Measurements from ENCODE around the gene STX18.
A peak's percentile ranks its signal among the peaks of the same experiment; 100 is the strongest.

STX18 gene

DNA sequence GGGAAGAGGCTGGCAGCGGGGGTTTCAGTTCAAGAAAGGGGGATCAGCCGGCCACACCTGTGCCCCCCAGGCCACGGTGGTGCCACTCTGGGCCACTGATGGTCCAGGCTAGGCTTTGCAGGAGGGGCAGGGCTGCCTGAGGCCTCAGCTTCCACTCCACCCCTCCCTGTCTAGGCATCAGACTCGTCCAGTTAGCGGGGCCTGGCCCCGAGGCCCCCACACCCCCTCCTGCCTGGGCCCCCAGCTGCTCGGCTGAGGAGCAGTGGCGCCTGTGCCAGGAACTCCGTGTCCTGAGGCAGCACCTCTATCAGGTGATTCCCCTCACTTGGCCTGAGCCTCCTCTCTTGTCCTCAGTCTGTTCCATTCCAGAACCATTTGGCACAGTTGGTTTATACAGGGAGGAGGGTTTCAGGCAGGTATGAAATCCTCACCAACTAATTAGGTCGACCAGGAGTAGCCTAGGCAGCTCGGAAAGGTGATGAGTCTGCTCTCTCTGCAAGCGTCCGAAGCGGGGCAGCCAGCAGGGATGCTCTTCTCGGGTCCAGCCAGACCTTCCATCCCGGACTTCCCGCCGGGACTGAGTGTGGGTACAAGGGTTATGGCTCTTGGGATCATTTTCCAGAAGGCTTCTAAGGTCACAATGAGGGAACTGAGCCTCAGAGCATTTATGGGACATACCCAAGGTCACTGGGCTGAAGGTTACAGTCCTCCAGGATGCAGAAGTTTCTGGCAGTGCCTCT, 152.8 kb downstream of the STX18 start:
- H3K4me3 Mint-ChIP-seq: no peak overlapping the region
- no peak overlapping the region for H3K27ac Mint-ChIP-seq
- no peaks in the 10 kb centered on the region for H3K9me3 Mint-ChIP-seq
- peaks cover 9% of the 10 kb centered on the region for H3K4me1 Mint-ChIP-seq
- no peaks in the 10 kb centered on the region for H3K36me3 Mint-ChIP-seq
- peaks cover 14% of the 10 kb centered on the region for H3K27me3 Mint-ChIP-seq

DNA sequence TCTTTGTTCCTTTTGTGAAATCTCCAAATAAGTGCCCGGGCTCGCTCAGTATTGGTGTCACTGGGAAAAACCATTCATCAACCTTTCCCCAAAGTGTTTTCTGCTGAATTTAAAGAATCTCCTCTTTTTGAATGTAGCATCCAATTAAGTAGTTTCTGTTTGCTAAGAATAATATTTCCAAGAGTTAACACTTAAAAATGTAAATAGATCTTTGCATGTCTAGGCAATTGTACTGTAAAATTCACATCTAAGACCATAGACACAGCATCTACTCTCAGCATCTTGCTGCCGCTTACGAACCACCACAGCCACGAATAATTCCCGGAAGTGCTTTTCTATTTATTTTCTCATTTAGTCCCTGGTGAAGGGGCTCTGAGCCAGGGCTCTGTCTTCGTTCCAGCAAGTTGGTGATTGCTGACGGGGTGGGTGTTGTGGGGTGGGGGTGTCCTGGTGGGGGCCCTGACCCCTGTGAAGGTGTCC, 153.5 kb downstream of the STX18 start:
- Mint-ChIP-seq H3K36me3 (no peaks in the 10 kb centered on the region), H3K4me3 (peak overlapping the region; percentile 75), H3K9me3 (no peaks in the 10 kb centered on the region), H3K27ac (no peak overlapping the region), H3K27me3 (peaks cover 17% of the 10 kb centered on the region), H3K4me1 (peaks cover 9% of the 10 kb centered on the region)

DNA sequence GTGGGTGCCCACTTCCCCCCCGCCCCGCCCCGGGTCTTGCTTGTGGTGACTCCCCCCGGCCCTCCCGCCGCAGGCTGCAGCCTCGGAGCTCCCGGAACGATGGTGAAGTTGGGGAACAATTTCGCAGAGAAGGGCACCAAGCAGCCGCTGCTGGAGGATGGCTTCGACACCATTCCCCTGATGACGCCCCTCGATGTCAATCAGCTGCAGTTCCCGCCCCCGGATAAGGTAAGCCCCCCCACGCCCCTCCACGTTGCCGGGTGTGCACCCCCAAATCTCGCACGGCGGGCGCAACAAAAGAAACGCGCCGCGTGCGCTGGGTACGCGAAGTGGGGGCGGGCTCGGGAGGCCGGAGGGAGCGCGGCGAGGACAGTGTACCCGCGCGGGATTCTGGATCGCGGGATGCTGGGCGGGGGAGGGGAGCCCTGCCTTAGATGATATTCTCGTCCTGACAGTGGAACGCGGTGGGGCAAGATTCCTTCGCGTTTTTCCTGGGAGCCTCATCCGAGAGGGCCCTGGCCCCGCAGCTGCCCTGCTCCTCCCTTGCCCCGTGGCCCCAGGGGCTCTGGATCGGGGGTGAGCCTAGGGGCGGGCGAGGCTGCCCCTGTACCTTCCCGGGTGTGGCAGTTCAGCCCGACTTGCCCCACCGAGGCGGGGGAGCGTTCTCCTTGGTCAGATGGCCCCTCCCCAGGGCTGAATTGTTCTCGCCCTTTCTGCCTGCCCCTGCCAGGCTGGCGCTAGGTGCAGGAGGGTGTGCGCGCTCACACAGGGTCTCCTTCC, 154.1 kb downstream of the STX18 start:
- peaks cover 17% of the 10 kb centered on the region for H3K27me3 Mint-ChIP-seq
- H3K27ac Mint-ChIP-seq: no peak overlapping the region
- H3K36me3 Mint-ChIP-seq: no peaks in the 10 kb centered on the region
- no peaks in the 10 kb centered on the region for H3K9me3 Mint-ChIP-seq
- H3K4me1 Mint-ChIP-seq: peaks cover 9% of the 10 kb centered on the region
- H3K4me3 Mint-ChIP-seq: peak overlapping the region; percentile 75

DNA sequence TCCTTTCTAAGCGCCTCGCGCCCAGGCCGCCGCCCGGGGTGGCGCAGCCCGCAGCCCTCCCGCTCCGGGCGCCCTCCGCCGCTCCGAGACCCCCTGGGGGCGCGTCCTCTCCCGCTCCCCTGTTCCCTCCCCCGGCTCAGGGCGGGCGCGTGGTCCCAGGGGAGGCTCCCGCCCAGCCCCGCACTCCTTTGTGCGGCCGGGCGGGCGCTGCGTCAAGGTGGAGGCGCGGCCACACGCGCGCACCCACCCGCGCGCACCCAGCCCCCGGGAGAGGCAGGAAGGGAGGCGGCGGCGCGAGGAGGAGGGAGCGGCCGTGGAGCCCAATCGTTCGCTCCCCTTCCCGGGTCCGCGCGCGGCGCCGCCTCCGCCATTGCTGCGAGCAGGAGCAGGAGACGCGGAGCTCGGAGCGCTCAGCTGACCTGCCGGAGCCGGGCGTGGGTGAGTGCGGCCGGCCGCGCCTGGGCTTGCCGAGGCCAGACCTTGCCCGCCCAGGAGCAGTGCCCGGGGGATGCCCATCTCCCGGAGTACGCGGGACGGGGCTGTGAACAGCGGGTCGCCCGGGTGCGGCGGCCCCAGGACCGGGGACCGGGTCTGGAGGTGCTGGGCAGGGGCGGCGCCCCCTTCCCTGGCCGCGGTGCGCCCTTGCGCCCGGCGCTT, 155.0 kb downstream of the STX18 start, which contains the start of gene NSG1:
Gene NSG1, plus strand, starts transcription at position 367 of the 657 bp plus-strand sequence. CDS start 528 bp downstream, outside the sequence.
- Mint-ChIP-seq H3K36me3 (no peaks in the 10 kb centered on the region), H3K27ac (no peak within 1 kb of the TSS), H3K9me3 (no peaks in the 10 kb centered on the region), H3K4me1 (peaks cover 9% of the 10 kb centered on the region), H3K4me3 (peak within 1 kb of the TSS; percentile 81), H3K27me3 (peaks cover 17% of the 10 kb centered on the region)

GRCh38 chr4:4386296-4386735, 155.5 kb downstream of the STX18 start:
- H3K9me3 Mint-ChIP-seq: no peaks in the 10 kb centered on the region
- peak overlapping the region; percentile 81 for H3K4me3 Mint-ChIP-seq
- no peak overlapping the region for H3K27ac Mint-ChIP-seq
- H3K4me1 Mint-ChIP-seq: peaks cover 9% of the 10 kb centered on the region
- peaks cover 17% of the 10 kb centered on the region for H3K27me3 Mint-ChIP-seq
- no peaks in the 10 kb centered on the region for H3K36me3 Mint-ChIP-seq

DNA sequence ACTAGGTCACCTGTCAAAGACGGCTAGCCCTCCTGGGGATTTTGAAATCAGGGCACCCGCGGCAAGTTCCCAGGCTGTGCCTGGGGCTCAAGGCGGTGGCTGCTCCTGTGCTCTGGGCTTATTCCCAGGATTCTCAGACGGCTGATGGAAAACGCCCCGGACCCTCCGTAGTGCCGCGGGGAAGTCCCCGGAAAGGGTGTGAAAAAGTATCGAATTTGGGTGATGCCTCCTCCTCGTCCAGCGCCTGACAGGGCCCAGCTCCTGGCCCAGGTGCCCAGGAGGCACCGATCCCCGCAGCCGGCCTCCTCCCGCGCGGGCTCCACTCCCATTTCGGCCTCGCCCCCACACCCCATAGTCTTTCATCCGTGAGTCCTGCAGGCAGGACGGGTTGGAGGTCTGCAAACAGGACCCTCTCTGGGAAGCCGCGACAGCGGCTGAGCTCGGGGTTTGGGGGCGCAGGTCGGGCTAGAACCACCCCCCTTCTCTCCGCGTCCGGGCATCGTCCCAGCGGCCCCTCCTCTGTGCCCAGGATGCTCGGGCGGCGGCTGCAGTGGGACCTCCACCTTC, 156.0 kb downstream of the STX18 start:
- no peaks in the 10 kb centered on the region for H3K9me3 Mint-ChIP-seq
- peak overlapping the region; percentile 81 for H3K4me3 Mint-ChIP-seq
- peaks cover 9% of the 10 kb centered on the region for H3K4me1 Mint-ChIP-seq
- H3K36me3 Mint-ChIP-seq: no peaks in the 10 kb centered on the region
- peaks cover 17% of the 10 kb centered on the region for H3K27me3 Mint-ChIP-seq
- no peak overlapping the region for H3K27ac Mint-ChIP-seq

- H3K9me3 Mint-ChIP-seq: no peaks in the 10 kb centered on the region
- H3K27me3 Mint-ChIP-seq: peaks cover 17% of the 10 kb centered on the region
- no peak overlapping the region for H3K27ac Mint-ChIP-seq
- no peaks in the 10 kb centered on the region for H3K36me3 Mint-ChIP-seq
- H3K4me1 Mint-ChIP-seq: peaks cover 9% of the 10 kb centered on the region
- peak overlapping the region; percentile 43 for H3K4me3 Mint-ChIP-seq
Observed at GRCh38 chr4:4384837-4385236, 157.0 kb downstream of the STX18 start.

GRCh38 chr4:4383085-4383484, 158.8 kb downstream of the STX18 start:
- no peaks in the 10 kb centered on the region for H3K36me3 Mint-ChIP-seq
- H3K4me3 Mint-ChIP-seq: no peak overlapping the region
- H3K27me3 Mint-ChIP-seq: peaks cover 16% of the 10 kb centered on the region
- no peak overlapping the region for H3K27ac Mint-ChIP-seq
- no peaks in the 10 kb centered on the region for H3K9me3 Mint-ChIP-seq
- H3K4me1 Mint-ChIP-seq: peaks cover 6% of the 10 kb centered on the region

DNA sequence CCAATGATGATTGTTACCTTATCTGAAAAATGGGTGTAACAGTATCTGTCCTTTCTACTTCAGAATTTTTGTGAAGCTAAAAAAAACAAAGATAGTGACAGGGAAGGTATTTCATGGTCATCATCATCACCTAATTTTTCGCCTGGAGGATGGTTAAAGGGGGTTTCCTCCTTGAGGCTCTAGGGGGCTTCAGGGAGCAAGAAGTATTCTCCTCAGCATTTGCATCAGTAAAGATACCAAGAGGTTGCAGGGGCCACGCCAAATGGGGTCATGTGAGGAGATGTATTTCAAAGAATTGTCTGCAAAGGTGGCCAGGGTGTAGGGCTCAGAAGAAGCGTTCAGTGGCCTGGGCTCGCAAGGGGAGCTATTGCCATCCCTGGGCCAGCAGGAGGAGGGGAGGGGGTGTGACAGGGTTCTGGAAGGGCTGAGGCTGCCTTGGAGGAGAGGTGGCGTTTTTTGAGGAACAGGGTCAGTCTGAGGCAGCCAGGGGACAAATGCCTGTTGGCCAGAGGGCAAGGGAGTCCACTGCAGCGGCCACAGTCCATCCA, 162.2 kb downstream of the STX18 start:
- no peak overlapping the region for H3K27ac Mint-ChIP-seq
- peaks cover 9% of the 10 kb centered on the region for H3K27me3 Mint-ChIP-seq
- H3K4me3 Mint-ChIP-seq: no peak overlapping the region
- no peaks in the 10 kb centered on the region for H3K36me3 Mint-ChIP-seq
- H3K4me1 Mint-ChIP-seq: no peaks in the 10 kb centered on the region
- no peaks in the 10 kb centered on the region for H3K9me3 Mint-ChIP-seq

DNA sequence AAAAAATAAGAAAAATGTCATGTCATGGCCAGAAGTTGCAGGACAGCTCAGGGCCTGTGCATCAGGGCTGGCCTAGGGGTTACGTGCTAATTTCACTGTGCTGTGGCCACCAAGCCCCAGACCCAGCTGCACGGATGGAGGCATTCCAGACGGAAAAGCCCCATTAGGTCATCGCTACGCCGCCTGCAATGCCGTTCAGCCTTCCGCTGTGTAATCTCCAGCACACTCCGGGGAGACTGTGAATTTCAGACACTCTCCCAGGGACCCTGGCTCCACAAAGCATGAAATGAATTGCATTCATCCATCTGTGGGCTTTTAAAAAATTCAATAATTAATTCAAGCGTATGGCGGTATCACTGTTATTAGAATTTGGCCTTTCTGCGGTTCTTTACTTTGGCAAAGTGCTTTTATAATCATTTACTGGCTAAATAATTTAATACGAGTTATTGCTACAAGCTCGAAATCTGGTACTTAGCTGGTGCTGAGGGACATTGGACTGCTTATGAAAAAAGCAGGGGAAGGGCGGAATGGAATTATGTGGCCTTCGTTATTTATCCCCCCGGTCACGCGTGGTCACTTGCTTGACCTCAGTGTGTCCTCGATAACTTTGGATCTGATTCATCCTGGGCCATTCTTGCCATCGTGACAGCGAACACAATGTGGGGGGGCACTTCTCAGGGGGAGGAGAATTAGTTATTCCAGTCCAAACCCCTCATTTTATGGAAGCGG, 164.0 kb downstream of the STX18 start:
- no peaks in the 10 kb centered on the region for H3K4me1 Mint-ChIP-seq
- no peaks in the 10 kb centered on the region for H3K9me3 Mint-ChIP-seq
- H3K4me3 Mint-ChIP-seq: no peak overlapping the region
- H3K27ac Mint-ChIP-seq: no peak overlapping the region
- H3K36me3 Mint-ChIP-seq: no peaks in the 10 kb centered on the region
- peaks cover 2% of the 10 kb centered on the region for H3K27me3 Mint-ChIP-seq

DNA sequence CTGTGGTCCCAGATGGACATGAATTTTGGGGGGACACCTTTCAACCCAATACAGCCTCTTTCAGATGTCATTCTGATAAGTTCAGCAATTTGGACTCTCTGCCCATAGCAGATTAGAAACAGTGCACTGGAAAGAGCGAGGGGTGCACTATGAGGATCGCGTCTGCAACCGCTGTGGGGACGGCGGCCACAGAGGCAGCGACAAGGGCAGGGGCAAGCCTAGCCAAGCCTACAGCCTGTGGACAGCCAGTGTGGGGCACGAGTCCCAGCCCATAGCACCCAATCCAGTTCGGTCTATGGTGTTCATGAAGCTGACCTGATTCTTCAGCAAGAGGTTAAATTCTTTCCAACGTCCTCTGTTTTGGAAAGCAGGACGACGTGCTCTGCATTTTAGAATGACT, 164.7 kb downstream of the STX18 start:
- Mint-ChIP-seq H3K4me1 (no peaks in the 10 kb centered on the region), H3K36me3 (no peaks in the 10 kb centered on the region), H3K27me3 (peaks cover 2% of the 10 kb centered on the region), H3K9me3 (no peaks in the 10 kb centered on the region), H3K27ac (no peak overlapping the region), H3K4me3 (no peak overlapping the region)

- Mint-ChIP-seq H3K4me1 (no peaks in the 10 kb centered on the region), H3K27ac (no peak overlapping the region), H3K4me3 (no peak overlapping the region), H3K9me3 (no peaks in the 10 kb centered on the region), H3K27me3 (peaks cover 2% of the 10 kb centered on the region), H3K36me3 (no peaks in the 10 kb centered on the region)
Observed at GRCh38 chr4:4376074-4376473, 165.8 kb downstream of the STX18 start.

DNA sequence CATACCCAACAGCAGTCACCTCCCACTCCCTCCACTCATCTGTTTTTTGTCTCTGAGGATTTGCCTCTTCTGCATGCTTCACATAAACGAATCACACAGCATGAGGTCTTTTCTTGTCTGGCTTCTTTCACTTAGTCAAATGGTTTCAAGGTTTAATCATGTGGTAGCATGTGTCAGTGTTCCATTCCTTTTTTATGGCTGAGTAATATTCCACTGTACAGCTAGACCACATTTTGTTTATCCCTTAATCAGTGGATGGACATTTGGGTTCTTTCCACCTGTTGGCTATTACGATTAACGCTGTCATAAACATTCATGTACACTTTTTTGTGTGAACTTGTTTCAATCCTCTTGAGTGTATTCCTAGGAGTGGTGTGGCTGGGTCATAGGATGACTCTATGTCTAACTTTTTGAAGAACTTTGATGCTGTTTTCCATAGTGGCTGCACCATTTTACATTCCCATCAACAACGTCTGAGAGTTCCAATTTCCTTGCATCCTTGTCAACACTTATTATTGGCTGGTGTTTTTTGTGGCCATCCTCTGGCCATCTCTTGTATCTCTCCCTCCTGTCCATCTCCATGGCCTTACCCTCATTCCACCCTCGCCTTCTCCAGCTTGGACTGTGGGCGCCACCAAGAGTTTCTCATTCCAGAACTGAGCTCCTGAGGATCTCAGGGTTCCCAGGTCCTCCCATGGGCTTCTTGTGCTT, 167.3 kb downstream of the STX18 start:
- Mint-ChIP-seq H3K36me3 (no peaks in the 10 kb centered on the region), H3K27ac (no peak overlapping the region), H3K4me3 (no peak overlapping the region), H3K27me3 (peaks cover 2% of the 10 kb centered on the region), H3K4me1 (no peaks in the 10 kb centered on the region), H3K9me3 (no peaks in the 10 kb centered on the region)

All from activated naive CD4-positive, alpha-beta T cell treated with anti-CD3 and anti-CD28 coated beads, Interleukin-2, amount 50 U/mL, for 24 hours (primary cell).